ENCODE data around the gene LRRC4B. TPM values are rescaled to one million over a fixed set of nuclear protein-coding genes. Genes with fewer than 3 reads are reported as not detected.

Gene LRRC4B
- polyA plus RNA-seq, 1 donor (not counting 4 experiments of a cell fraction or from before 2014, with no cell fraction given): not detected

- no peak overlapping the region for H3K4me3 ChIP-seq (ENCODE audit: control insufficient read depth in 2 of 3, extremely low read depth in 1 of 3, insufficient read depth in 2 of 3, low read depth in 1 of 3, low read length in 3 of 3)
- peaks cover 51% of the 10 kb centered on the region for H3K27me3 ChIP-seq (ENCODE audit: control insufficient read depth, extremely low read depth, insufficient read depth, low read length)
- H3K4me1 ChIP-seq (ENCODE audit: control insufficient read depth, extremely low read depth, insufficient read depth, low read length): no peaks in the 10 kb centered on the region
- H3K79me2 ChIP-seq (ENCODE audit: control insufficient read depth, insufficient read depth, low read length): no peaks in the 10 kb centered on the region
- TF ChIP-seq EZH2 (IDR thresholded peaks at IDR 0.05; ENCODE audit: low read length): no peak
- no peak for TF ChIP-seq CTCF (optimal IDR thresholded peaks at IDR 0.05 in 1 of 3, IDR thresholded peaks at IDR 0.05 in 1 of 3, conservative IDR thresholded peaks at IDR 0.05 in 1 of 3; ENCODE audit: extremely low read depth in 1 of 3, insufficient read depth in 2 of 3, low read length in 3 of 3)
- no peak overlapping the region for H2AFZ ChIP-seq (ENCODE audit: control insufficient read depth, low read length)
- H3K4me2 ChIP-seq (ENCODE audit: control insufficient read depth, extremely low read depth, insufficient read depth, low read depth, low read length): no peak overlapping the region
- dilution Hi-C loops (cut with MboI; ENCODE audit: extremely low pct_ligation_motif_present, low sequenced_read_pairs): no loop called here
- no peaks in the 10 kb centered on the region for H3K36me3 ChIP-seq (ENCODE audit: control insufficient read depth in 2 of 2, extremely low read depth in 1 of 2, insufficient read depth in 2 of 2, low read length in 2 of 2)
- H3K9ac ChIP-seq (ENCODE audit: control insufficient read depth, extremely low read depth, insufficient read depth, low read length): no peak overlapping the region
- H3K27ac ChIP-seq (ENCODE audit: control insufficient read depth, insufficient read depth, low read length): no peak overlapping the region
- H4K20me1 ChIP-seq (ENCODE audit: control insufficient read depth, extremely low read depth, insufficient read depth, low read length): no peaks in the 10 kb centered on the region
- no peaks in the 10 kb centered on the region for H3K9me3 ChIP-seq (ENCODE audit: control insufficient read depth, low read depth, low read length)
- no peak for DNase-seq (ENCODE audit: low read depth, low spot score)
- no peaks in the 10 kb centered on the region for H3K9me1 ChIP-seq (ENCODE audit: control insufficient read depth, extremely low read depth, insufficient read depth, low read length)
- no peak for FAIRE-seq
Observed at GRCh38 chr19:50492303-50493052, 75.8 kb downstream of the LRRC4B start.

GRCh38 chr19:50490991-50491472 is 77.2 kb downstream of the LRRC4B start:
- TF ChIP-seq EZH2 (IDR thresholded peaks at IDR 0.05; ENCODE audit: low read length) (no peak), CTCF (optimal IDR thresholded peaks at IDR 0.05 in 1 of 3, IDR thresholded peaks at IDR 0.05 in 1 of 3, conservative IDR thresholded peaks at IDR 0.05 in 1 of 3; ENCODE audit: extremely low read depth in 1 of 3, insufficient read depth in 2 of 3, low read length in 3 of 3) (no peak)
- H3K27me3 ChIP-seq (ENCODE audit: control insufficient read depth, extremely low read depth, insufficient read depth, low read length): peaks cover 51% of the 10 kb centered on the region
- no peaks in the 10 kb centered on the region for H3K9me1 ChIP-seq (ENCODE audit: control insufficient read depth, extremely low read depth, insufficient read depth, low read length)
- no peak overlapping the region for H3K27ac ChIP-seq (ENCODE audit: control insufficient read depth, insufficient read depth, low read length)
- no peaks in the 10 kb centered on the region for H3K36me3 ChIP-seq (ENCODE audit: control insufficient read depth in 2 of 2, extremely low read depth in 1 of 2, insufficient read depth in 2 of 2, low read length in 2 of 2)
- dilution Hi-C loops (cut with MboI; ENCODE audit: extremely low pct_ligation_motif_present, low sequenced_read_pairs): no loop called here
- H3K9ac ChIP-seq (ENCODE audit: control insufficient read depth, extremely low read depth, insufficient read depth, low read length): no peak overlapping the region
- H3K79me2 ChIP-seq (ENCODE audit: control insufficient read depth, insufficient read depth, low read length): no peaks in the 10 kb centered on the region
- DNase-seq (ENCODE audit: low read depth, low spot score) (no peak), FAIRE-seq (no peak)
- no peaks in the 10 kb centered on the region for H3K4me1 ChIP-seq (ENCODE audit: control insufficient read depth, extremely low read depth, insufficient read depth, low read length)
- no peaks in the 10 kb centered on the region for H3K9me3 ChIP-seq (ENCODE audit: control insufficient read depth, low read depth, low read length)
- no peaks in the 10 kb centered on the region for H4K20me1 ChIP-seq (ENCODE audit: control insufficient read depth, extremely low read depth, insufficient read depth, low read length)
- H3K4me3 ChIP-seq (ENCODE audit: control insufficient read depth in 2 of 3, extremely low read depth in 1 of 3, insufficient read depth in 2 of 3, low read depth in 1 of 3, low read length in 3 of 3): no peak overlapping the region
- no peak overlapping the region for H2AFZ ChIP-seq (ENCODE audit: control insufficient read depth, low read length)
- no peak overlapping the region for H3K4me2 ChIP-seq (ENCODE audit: control insufficient read depth, extremely low read depth, insufficient read depth, low read depth, low read length)
